SK-N-SH treated with all-trans-retinoic acid at 6 μM for 48 hours (cell line): Measurements from ENCODE around the gene FGF2.

ENCODE experiments used
- BACH2 ChIP-seq: fragments of 250-450 bp; sonication (Bioruptor Pico); IDR thresholded peaks from 2 replicates; pipeline ENCODE4 v1.9.0; 2021; ENCODE audit warnings: mild to moderate bottlenecking, borderline replicate concordance
- CSDC2 ChIP-seq: fragments of 250-450 bp; sonication (Bioruptor Pico); IDR thresholded peaks from 2 replicates; pipeline ENCODE4 v1.5.0; 2020; ENCODE audit warnings: mild to moderate bottlenecking, moderate library complexity
- ESRRG ChIP-seq: fragments of 250-450 bp; sonication (Bioruptor Pico); IDR thresholded peaks from 2 replicates; pipeline ENCODE4 v1.6.1; 2021; ENCODE audit warnings: mild to moderate bottlenecking
- GLIS3 ChIP-seq: fragments of 250-450 bp; sonication (Bioruptor Pico); IDR thresholded peaks from 2 replicates; pipeline ENCODE4 v1.5.0; 2020; ENCODE audit warnings: mild to moderate bottlenecking, moderate library complexity
- OSR1 ChIP-seq: fragments of 250-450 bp; sonication (Bioruptor Pico); IDR thresholded peaks from 2 replicates; pipeline ENCODE4 v1.8.0; 2022; ENCODE audit warnings: moderate library complexity, mild to moderate bottlenecking, inconsistent platforms
- PATZ1 ChIP-seq: fragments of 250-450 bp; sonication (Bioruptor Pico); IDR thresholded peaks from 2 replicates; pipeline ENCODE4 v1.8.0; 2020; ENCODE audit warnings: mild to moderate bottlenecking, moderate library complexity, borderline replicate concordance
- RARB ChIP-seq: fragments of 250-450 bp; sonication (Bioruptor Pico); IDR thresholded peaks from 2 replicates; pipeline ENCODE4 v1.8.0; 2021; ENCODE audit warnings: mild to moderate bottlenecking, moderate library complexity
- TOX ChIP-seq: fragments of 250-450 bp; sonication (Bioruptor Pico); IDR thresholded peaks from 2 replicates; pipeline ENCODE4 v1.8.0; 2021; ENCODE audit warnings: mild to moderate bottlenecking, moderate library complexity, borderline replicate concordance
- ZFP3 ChIP-seq: fragments of 250-450 bp; sonication (Bioruptor Pico); IDR thresholded peaks from 2 replicates; pipeline ENCODE4 v1.5.0; 2020; ENCODE audit warnings: mild to moderate bottlenecking, moderate library complexity

- TF ChIP-seq ESRRG (no peak), RARB (CRISPR knock-in tag) (no peak), PATZ1 (CRISPR knock-in tag) (no peak), ZFP3 (CRISPR knock-in tag) (no peak), OSR1 (no peak), BACH2 (CRISPR knock-in tag) (no peak), GLIS3 (CRISPR knock-in tag) (no peak), CSDC2 (CRISPR knock-in tag) (no peak), TOX (CRISPR knock-in tag) (no peak)
Observed at GRCh38 chr4:122889726-122890125, 63.1 kb downstream of the FGF2 start.
